A549 (cell line): ENCODE results near the gene FSD1. TPM values are rescaled to one million over a fixed set of nuclear protein-coding genes. Genes with fewer than 3 reads are reported as not detected.

Source experiments
- ATAC-seq, 2 experiments: fragments of 200-7000 bp in 1 of 2; fragments of >200 bp in 1 of 2; cut with Nextera tagmentation in 1 of 2; cut with Tn5 transposase in 1 of 2; 3 replicates each; pipeline versions ENCODE4 v1.8.0 to v1.9.1; 2018 to 2020; ENCODE audit warnings: mild to moderate bottlenecking in 1 of 2, moderate library complexity in 1 of 2
- CTCF ChIA-PET: fragments of 300-600 bp; sonication (Branson Sonifier 250); formaldehyde crosslinking; extraction: SDS; loops from one replicate; lab custom pipeline; 2021; ENCODE audit warnings: antibody characterized with exemption, inconsistent platforms; lab: Yijun Ruan, JAX
- POLR2A ChIA-PET: fragments of 350-600 bp; formaldehyde crosslinking; extraction: SDS; loops from one replicate; lab custom pipeline; 2021; ENCODE audit warnings: antibody characterized with exemption, inconsistent platforms; lab: Yijun Ruan, JAX
- DNase-seq, 2 experiments: peaks; one replicate each; pipeline versions ENCODE4 v3.0.0 to v3.0.0-alpha.2; 2011 to 2016; ENCODE audit warnings: low read depth in 1 of 2, low spot score in 1 of 2
- FAIRE-seq: peaks from 2 replicates; lab custom pipeline; 2011; peaks lifted over from hg19 to GRCh38; lab: Jason Lieb, UNC
- H3K27ac ChIP-seq, 2 experiments: fragments of >200 bp; sonication (Bioruptor Twin); formaldehyde crosslinking; 3 replicates each; pipeline ENCODE4 v1.5.1; 2016 to 2017
- H3K4me1 ChIP-seq: fragments of >200 bp; sonication (Bioruptor Twin); formaldehyde crosslinking; 3 replicates; pipeline ENCODE4 v1.6.1; 2016
- H3K4me2 ChIP-seq: fragments of >200 bp; sonication (Bioruptor Twin); formaldehyde crosslinking; 3 replicates; pipeline ENCODE4 v1.6.1; 2016
- H3K4me3 ChIP-seq: fragments of >200 bp; sonication (Bioruptor Twin); formaldehyde crosslinking; 3 replicates; pipeline ENCODE4 v1.5.1; 2016
- H3K9me3 ChIP-seq: fragments of >200 bp; sonication (Bioruptor Twin); formaldehyde crosslinking; 3 replicates; pipeline ENCODE4 v1.6.1; 2016
- BCL3 ChIP-seq: fragments of >200 bp; sonication (Bioruptor Twin); formaldehyde crosslinking; IDR thresholded peaks from 3 replicates; pipeline ENCODE4 v1.6.1; 2016
- CBX2 ChIP-seq: fragments of 200-600 bp; sonication (generic); IDR thresholded peaks from 2 replicates; pipeline ENCODE4 v1.6.1; 2016; ENCODE audit warnings: low read depth, mild to moderate bottlenecking, borderline replicate concordance
- CEBPB ChIP-seq, 2 experiments: fragments of >200 bp in 1 of 2; sonication (Bioruptor Twin) in 1 of 2; formaldehyde crosslinking in 1 of 2; IDR thresholded peaks; 2 replicates each; pipeline ENCODE4 v1.6.1; 2012 to 2016
- EHF ChIP-seq: fragments of 250-450 bp; sonication (Bioruptor Pico); IDR thresholded peaks from 2 replicates; pipeline ENCODE4 v1.5.0; 2020; ENCODE audit warnings: mild to moderate bottlenecking
- EP300 ChIP-seq, 2 experiments: fragments of >200 bp; sonication (Bioruptor Twin); formaldehyde crosslinking; IDR thresholded peaks; 2 replicates in 1 of 2; 3 replicates in 1 of 2; pipeline ENCODE4 v1.6.1; 2016 to 2017
- HES2 ChIP-seq: fragments of >200 bp; sonication (Bioruptor Twin); formaldehyde crosslinking; IDR thresholded peaks from 2 replicates; pipeline ENCODE4 v1.6.1; 2016
- HMGXB4 ChIP-seq: fragments of 250-450 bp; sonication (Bioruptor Pico); IDR thresholded peaks from 2 replicates; pipeline ENCODE4 v1.5.0; 2021; ENCODE audit warnings: mild to moderate bottlenecking, moderate library complexity, borderline replicate concordance
- HOXB5 ChIP-seq: fragments of 250-450 bp; sonication (Bioruptor Pico); IDR thresholded peaks from 2 replicates; pipeline ENCODE4 v1.5.0; 2020; ENCODE audit warnings: mild to moderate bottlenecking, moderate library complexity
- JUN ChIP-seq, 2 experiments: fragments of >200 bp; sonication (Bioruptor Twin); formaldehyde crosslinking; IDR thresholded peaks; 2 replicates in 1 of 2; 3 replicates in 1 of 2; pipeline ENCODE4 v1.6.1; 2016 to 2017
- MAX ChIP-seq: IDR thresholded peaks from 2 replicates; pipeline ENCODE4 v1.6.1; 2012
- PHF8 ChIP-seq: fragments of 200-600 bp; sonication (generic); IDR thresholded peaks from 2 replicates; pipeline ENCODE4 v1.6.1; 2016; ENCODE audit warnings: low read depth, mild to moderate bottlenecking, antibody characterized with exemption, moderate library complexity, borderline replicate concordance
- POLR2A ChIP-seq: IDR thresholded peaks from 2 replicates; pipeline ENCODE4 v1.6.1; 2012; ENCODE audit warnings: mild to moderate bottlenecking, low read length
- RCOR1 ChIP-seq: fragments of 150-350 bp; IDR thresholded peaks from 2 replicates; pipeline ENCODE4 v1.6.1; 2014; ENCODE audit warnings: antibody characterized with exemption, low read length, low read depth
- TFCP2L1 ChIP-seq: fragments of 250-450 bp; sonication (Bioruptor Pico); IDR thresholded peaks from 2 replicates; pipeline ENCODE4 v1.5.0; 2021; ENCODE audit warnings: mild to moderate bottlenecking
- USF2 ChIP-seq: fragments of 450-650 bp; IDR thresholded peaks from 2 replicates; pipeline ENCODE4 v1.6.1; 2014; ENCODE audit warnings: antibody characterized with exemption
- ZSCAN20 ChIP-seq: fragments of 250-450 bp; sonication (Bioruptor Pico); IDR thresholded peaks from 2 replicates; pipeline ENCODE4 v1.8.0; 2022; ENCODE audit warnings: mild to moderate bottlenecking, moderate library complexity
- WGBS: methylation state at CpG from one replicate; pipeline ENCODE4 v1.1.6; 2017; ENCODE audit errors: missing lambda C conversion rate; 5-methylcytosine and 5-hydroxymethylcytosine counted together
- polyA plus RNA-seq, 4 experiments: library from polyadenylated mRNA; depleted of rRNA in 3 of 4; stranded (reverse); fragments of >200 nt; fragmentation: RNase III in 1 of 4; extraction: RNeasy Plus Mini Kit Qiagen cat#74134 plus additional on column Dnase treatment in 1 of 4; gene quantifications; 2 replicates in 3 of 4; 3 replicates in 1 of 4; pipeline ENCODE4 v1.2.3, GENCODE V29; 2011 to 2017

The FSD1 gene
- polyA plus RNA-seq, 2 of the 4 experiments (the other 2 are of a cell fraction): 3.5 to 13.2 TPM

- 14% methylated on average over 18 of the region's 101 CpGs for WGBS
- ChIA-PET CTCF (interaction anchor here (0.8 to 3.6 kb wide), 4 partner anchors 9 to 57 kb away, joined by 3 to 32 read pairs (median 7); partner anchors contain the start of gene SH3GL1), POLR2A (interaction anchor here (1.2 to 2.1 kb wide), 8 partner anchors 9 to 128 kb away, joined by 4 to 8 read pairs (median 5); partner anchors contain the start of genes CHAF1A and YJU2)
- peak within 1 kb of the TSS; percentile 92 to 95 for H3K27ac ChIP-seq
- H3K4me3 ChIP-seq: peak within 1 kb of the TSS; percentile 58
- FAIRE-seq (no peak), ATAC-seq (peak; percentile 85 to 86), DNase-seq (peak; percentile 47 to 74)
- TF ChIP-seq JUN (IDR thresholded peaks at IDR 0.05) (0 out of 5 replicates have a peak, but pooled peaks of 1 of the 2 experiments have one; percentile 19), POLR2A (0 out of 2 replicates have a peak, but pooled peaks have one; percentile 20), MAX (peak; percentile 48; the same call in 1 of the 2 replicates), RCOR1 (no peak)
- H3K9me3 ChIP-seq: no peaks in the 10 kb centered on the region
- H3K4me2 ChIP-seq: peak within 1 kb of the TSS; percentile 93
- H3K4me1 ChIP-seq: peaks cover 8% of the 10 kb centered on the region; the same call in 1 of the 3 replicates
Observed at GRCh38 chr19:4343370-4344307, 39.2 kb downstream of the FSD1 start, which contains the start of gene MPND. TSS of gene MPND (plus strand) at chr19:4343562. CDS start at chr19:4343594, 32 bp downstream.

- CTCF ChIA-PET: interaction anchor here (3.6 kb wide), 1 partner anchor 7 kb away, joined by 32 read pairs; no protein-coding TSS in a partner anchor
- H3K4me1 ChIP-seq: peaks cover 8% of the 10 kb centered on the region; the same call in 1 of the 3 replicates
Observed at GRCh38 chr19:4345342-4346019, 41.1 kb downstream of the FSD1 start.

More at GRCh38 chr19:4345342-4346019, 41.1 kb downstream of the FSD1 start:
- H3K27ac ChIP-seq: no peak overlapping the region
- no peak overlapping the region for H3K4me3 ChIP-seq
- FAIRE-seq (no peak), ATAC-seq (no peak), DNase-seq (no peak)
- WGBS: 88% methylated on average over 8 of the region's 15 CpGs
- POLR2A ChIA-PET: no interaction called here
- no peak overlapping the region for H3K4me2 ChIP-seq
- H3K9me3 ChIP-seq: no peaks in the 10 kb centered on the region
- no peak for TF ChIP-seq TFCP2L1
- TF ChIP-seq BCL3: no peak
- TF ChIP-seq CBX2: no peak
- no peak for TF ChIP-seq EHF (CRISPR knock-in tag)
- TF ChIP-seq CEBPB (IDR thresholded peaks at IDR 0.05): no peak
- no peak for TF ChIP-seq PHF8
- TF ChIP-seq USF2: no peak
- TF ChIP-seq HOXB5 (CRISPR knock-in tag): no peak
- TF ChIP-seq EP300 (IDR thresholded peaks at IDR 0.05): no peak
- no peak for TF ChIP-seq HMGXB4 (CRISPR knock-in tag)
- no peak for TF ChIP-seq ZSCAN20 (CRISPR knock-in tag)
- no peak for TF ChIP-seq HES2
